HFF-Myc (cell line): Measurements from ENCODE around the gene C17orf67.

Experiments used
- DNase-seq: peaks from one replicate; pipeline ENCODE4 v3.0.0-alpha.2; 2011; ENCODE audit warnings: low read depth; ENCODE audit errors: extremely low read depth
- H3K4me3 ChIP-seq: replicated peaks from 2 replicates; pipeline ENCODE4 v1.5.1; 2011; ENCODE audit warnings: low read depth, mild to moderate bottlenecking, control low read depth, low read length
- TF ChIP-seq, protein P1 (sequence below): IDR thresholded peaks from 2 replicates; pipeline ENCODE4 v1.5.1; 2012; ENCODE audit warnings: mild to moderate bottlenecking, low read depth, low read length, control low read depth; ENCODE audit errors: missing control alignments

The C17orf67 gene

DNA sequence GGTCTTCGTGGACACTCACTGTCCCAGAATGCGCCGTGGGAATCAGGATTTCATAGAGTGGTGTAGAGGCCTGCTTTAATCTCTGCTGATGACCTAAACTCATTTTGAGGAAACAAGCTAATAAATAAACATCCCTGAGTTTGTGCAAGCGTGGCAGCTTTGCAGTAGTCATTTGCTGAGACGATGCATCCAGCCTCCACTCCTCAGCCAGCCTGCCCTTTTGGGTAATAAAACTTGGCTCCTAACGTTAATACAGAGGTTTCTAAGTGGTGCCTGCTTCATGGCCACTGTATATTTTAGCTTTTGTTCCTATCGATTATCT, 1.5 kb upstream of the C17orf67 start:
- TF ChIP-seq, protein P1, sequence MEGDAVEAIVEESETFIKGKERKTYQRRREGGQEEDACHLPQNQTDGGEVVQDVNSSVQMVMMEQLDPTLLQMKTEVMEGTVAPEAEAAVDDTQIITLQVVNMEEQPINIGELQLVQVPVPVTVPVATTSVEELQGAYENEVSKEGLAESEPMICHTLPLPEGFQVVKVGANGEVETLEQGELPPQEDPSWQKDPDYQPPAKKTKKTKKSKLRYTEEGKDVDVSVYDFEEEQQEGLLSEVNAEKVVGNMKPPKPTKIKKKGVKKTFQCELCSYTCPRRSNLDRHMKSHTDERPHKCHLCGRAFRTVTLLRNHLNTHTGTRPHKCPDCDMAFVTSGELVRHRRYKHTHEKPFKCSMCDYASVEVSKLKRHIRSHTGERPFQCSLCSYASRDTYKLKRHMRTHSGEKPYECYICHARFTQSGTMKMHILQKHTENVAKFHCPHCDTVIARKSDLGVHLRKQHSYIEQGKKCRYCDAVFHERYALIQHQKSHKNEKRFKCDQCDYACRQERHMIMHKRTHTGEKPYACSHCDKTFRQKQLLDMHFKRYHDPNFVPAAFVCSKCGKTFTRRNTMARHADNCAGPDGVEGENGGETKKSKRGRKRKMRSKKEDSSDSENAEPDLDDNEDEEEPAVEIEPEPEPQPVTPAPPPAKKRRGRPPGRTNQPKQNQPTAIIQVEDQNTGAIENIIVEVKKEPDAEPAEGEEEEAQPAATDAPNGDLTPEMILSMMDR: no peak
- DNase-seq: no peak
- H3K4me3 ChIP-seq: peak overlapping the region; percentile 69

DNA sequence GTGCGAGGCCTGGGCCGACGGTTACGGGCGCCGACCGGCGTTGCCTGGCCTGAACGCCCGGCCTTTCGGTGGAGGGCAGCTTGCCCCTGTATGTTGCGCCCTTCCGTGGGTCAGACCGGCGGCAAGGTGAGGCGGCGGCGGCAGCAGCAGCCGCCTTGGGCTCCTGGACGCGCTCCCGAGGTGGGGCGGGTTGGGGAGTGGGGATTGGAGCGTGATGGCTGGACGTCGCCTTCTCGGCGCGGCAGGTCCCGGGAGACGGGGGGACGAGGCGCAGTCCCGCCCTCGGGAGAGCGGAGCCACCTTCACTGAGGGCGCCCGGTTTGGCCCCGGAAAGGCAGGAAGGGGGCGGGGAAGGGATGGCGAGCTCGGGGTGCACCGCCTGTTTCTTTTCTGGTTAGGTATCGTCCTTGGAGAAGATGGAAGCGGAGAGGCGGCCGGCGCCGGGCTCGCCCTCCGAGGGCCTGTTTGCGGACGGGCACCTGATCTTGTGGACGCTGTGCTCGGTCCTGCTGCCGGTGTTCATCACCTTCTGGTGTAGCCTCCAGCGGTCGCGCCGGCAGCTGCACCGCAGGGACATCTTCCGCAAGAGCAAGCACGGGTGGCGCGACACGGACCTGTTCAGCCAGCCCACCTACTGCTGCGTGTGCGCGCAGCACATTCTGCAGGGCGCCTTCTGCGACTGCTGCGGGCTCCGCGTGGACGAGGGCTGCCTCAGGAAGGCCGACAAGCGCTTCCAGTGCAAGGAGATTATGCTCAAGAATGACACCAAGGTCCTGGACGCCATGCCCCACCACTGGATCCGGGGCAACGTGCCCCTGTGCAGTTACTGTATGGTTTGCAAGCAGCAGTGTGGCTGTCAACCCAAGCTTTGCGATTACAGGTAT, 902 bp upstream of the C17orf67 start:
- H3K4me3 ChIP-seq: peak overlapping the region; percentile 69
- TF ChIP-seq, protein P1: no peak
- no peak for DNase-seq

DNA sequence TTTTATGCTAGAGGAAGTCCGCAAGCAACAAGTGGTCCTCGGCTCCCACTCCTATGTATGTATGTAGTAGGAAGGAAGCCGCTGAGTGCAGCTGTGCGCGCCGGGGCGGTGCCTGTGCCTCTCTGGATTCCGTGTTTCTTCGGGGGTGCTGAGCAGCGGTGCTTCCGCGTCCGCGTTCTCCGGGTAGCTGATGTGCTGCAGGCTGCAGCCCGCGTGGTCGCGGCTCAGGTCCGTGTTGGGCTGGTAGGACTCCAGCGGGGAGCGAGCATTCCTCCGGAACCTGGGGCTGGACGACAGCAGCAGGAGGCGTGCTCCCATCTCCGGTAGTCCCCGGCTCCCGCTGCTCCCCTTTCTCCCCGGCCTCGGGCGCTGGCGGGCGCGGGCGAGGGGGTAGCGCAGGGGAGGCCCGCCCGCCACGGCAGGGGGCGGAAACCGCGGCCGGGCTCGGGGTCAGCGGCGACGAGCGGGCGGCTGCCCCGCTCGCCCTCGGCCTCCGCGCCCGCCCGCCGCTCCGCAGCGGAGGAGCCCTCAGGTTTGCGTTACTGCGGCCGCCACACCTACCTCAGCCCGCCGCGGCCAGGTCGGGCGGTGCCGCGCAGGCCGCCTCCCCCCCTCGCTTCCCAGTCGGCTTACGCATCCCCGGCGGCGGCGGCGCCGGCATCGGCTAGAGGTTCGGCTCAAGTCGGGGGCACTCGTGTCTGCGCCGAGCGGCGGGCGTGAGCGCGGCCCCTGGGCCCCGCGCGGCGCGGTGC, 487 bp downstream of the C17orf67 start:
- DNase-seq: no peak
- H3K4me3 ChIP-seq: peak overlapping the region; percentile 69

DNA sequence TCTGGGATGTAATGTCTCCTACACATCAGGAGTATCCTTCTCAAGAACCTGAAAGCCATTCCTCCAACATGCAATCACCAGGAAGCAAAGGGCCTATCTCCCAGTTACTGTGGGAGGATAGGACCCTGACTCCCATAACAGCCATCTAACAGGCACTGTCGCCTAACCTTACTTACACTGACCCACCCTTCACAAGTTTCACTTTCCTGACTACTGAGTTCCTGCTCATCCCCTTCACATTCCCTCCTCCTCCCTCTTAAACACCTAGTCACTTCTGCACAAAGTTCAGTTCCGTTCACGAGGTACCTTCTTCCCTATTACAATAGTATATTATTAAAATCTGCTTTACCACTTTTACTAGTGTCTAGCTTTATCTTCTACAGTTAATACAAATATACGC, 1.3 kb downstream of the C17orf67 start:
- TF ChIP-seq, protein P1: no peak
- peak overlapping the region; percentile 69 for H3K4me3 ChIP-seq
- no peak for DNase-seq

More for the DNA sequence above, 487 bp downstream of the C17orf67 start:
- TF ChIP-seq, protein P1: no peak

DNA sequence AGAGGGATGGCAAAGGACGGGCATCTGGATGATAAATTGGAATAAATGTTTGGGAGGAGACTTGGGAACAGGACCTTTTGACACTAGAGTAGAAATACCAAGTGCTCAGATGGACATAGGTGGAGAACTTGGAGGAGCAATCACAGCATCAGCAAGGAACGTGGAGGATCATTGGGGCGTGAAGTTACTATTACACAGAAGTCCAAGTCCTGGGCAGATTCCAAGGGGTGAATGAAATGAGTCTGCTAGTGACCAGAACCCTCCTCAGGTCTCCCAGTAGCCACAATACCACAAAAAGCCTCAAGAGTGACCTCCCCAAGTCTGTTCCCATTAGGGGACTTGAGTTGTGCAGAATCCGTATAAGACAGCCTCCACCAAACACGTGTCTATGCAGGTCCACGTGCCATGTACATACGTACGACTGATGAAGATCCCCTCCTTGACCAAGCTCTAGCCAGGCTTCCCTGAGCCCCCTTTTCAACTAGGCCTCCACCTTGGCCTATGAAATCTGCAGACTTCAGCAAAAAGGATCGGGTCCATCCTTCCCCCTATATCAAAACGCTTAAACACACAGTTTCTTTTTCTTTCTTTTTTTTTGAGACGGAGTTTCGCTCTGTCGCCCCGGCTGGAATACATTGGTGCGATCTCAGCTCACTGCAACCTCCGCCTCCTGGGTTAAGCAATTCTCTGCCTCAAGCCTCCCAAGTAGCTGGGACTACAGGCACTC, 2.2 kb downstream of the C17orf67 start:
- no peak overlapping the region for H3K4me3 ChIP-seq
- DNase-seq: no peak
- TF ChIP-seq, protein P1: no peak

DNA sequence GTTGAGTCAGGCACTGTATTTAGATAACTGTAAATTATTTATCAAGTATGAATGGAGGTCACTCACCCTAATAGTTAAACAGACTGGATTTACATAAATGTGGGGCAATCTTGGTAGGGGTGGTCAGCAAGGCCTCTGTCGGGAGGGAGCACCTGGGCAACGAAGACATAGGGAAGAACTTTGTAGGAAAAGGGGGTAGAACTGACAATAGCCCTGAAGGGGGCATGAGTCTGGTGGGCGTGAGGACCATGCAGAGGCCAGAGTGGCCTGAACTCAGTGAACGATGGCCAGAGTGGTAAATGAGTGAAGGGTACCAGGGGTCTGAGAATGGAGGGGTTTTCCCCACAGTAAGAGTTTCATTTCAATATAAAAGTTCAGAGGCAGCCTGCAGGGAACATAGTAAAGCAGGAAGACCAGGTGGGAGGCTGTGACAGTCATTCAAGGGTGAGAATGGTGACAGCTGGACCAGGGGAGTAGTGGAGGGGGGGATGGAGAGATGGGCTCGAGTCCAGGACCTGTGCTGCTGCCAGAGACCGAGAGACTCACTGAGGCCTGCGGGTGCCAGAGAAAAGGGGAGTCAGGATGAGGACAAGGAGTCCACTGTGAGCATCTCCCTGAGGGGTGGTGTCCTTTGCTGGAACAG, 2.9 kb downstream of the C17orf67 start:
- H3K4me3 ChIP-seq: no peak overlapping the region
- DNase-seq: no peak
- TF ChIP-seq, protein P1: no peak
